HL-60 (cell line): Measurements from ENCODE around the gene YTHDF1.

Experiments used
- DNase-seq, 2 experiments: peaks; one replicate each; pipeline ENCODE4 v3.0.0-alpha.2; 2010 to 2020; ENCODE audit warnings: low read depth in 1 of 2, low spot score in 1 of 2
- H3K27ac ChIP-seq: fragments of 250-450 bp; sonication (Bioruptor Pico); replicated peaks from 2 replicates; pipeline ENCODE4 v1.5.1; 2020; ENCODE audit warnings: mild to moderate bottlenecking, moderate library complexity
- H3K27me3 ChIP-seq: fragments of 250-450 bp; sonication (Bioruptor Pico); 2 replicates; pipeline ENCODE4 v1.5.1; 2021; ENCODE audit warnings: mild to moderate bottlenecking, moderate library complexity; ENCODE audit not compliant: insufficient read depth, poor library complexity, severe bottlenecking
- H3K4me3 ChIP-seq: replicated peaks from 2 replicates; pipeline ENCODE4 v1.5.1; 2011; ENCODE audit warnings: mild to moderate bottlenecking, control low read depth, low read length; ENCODE audit not compliant: insufficient read depth
- CTCF ChIP-seq: IDR thresholded peaks from one replicate; pipeline ENCODE4 v1.5.1; 2011; ENCODE audit warnings: low read length, control low read depth, inconsistent platforms; ENCODE audit not compliant: insufficient read depth
- GABPA ChIP-seq: IDR thresholded peaks from 2 replicates; pipeline ENCODE4 v1.6.1; 2012; ENCODE audit warnings: low read depth
- POLR2AphosphoS5 ChIP-seq: IDR thresholded peaks from 2 replicates; pipeline ENCODE4 v1.6.1; 2012; ENCODE audit warnings: low read depth
- REST ChIP-seq: IDR thresholded peaks from 2 replicates; pipeline ENCODE4 v1.6.1; 2012; ENCODE audit warnings: low read depth; ENCODE audit not compliant: insufficient replicate concordance
- SPI1 ChIP-seq: IDR thresholded peaks from 2 replicates; pipeline ENCODE4 v1.6.1; 2012; ENCODE audit warnings: low read depth, mild to moderate bottlenecking, borderline replicate concordance

The YTHDF1 gene

GRCh38 chr20:63153254-63154221 is 62.4 kb downstream of the YTHDF1 start:
- no peak for TF ChIP-seq GABPA
- no peak for TF ChIP-seq CTCF
- TF ChIP-seq SPI1, result no peak
- TF ChIP-seq REST, result no peak
- no peak for TF ChIP-seq POLR2AphosphoS5
- Histone ChIP-seq H3K4me3 (no peak overlapping the region), H3K27ac (no peak overlapping the region), H3K27me3 (peaks cover 24% of the 10 kb centered on the region)
- DNase-seq, result no peak

- H3K27ac ChIP-seq, result no peak overlapping the region
- peaks cover 26% of the 10 kb centered on the region for H3K27me3 ChIP-seq
- TF ChIP-seq REST (no peak), CTCF (no peak), SPI1 (no peak), POLR2AphosphoS5 (no peak), GABPA (no peak)
- DNase-seq, result no peak
- H3K4me3 ChIP-seq, result no peak overlapping the region
Observed at GRCh38 chr20:63152322-63153253, 63.3 kb downstream of the YTHDF1 start.

GRCh38 chr20:63151554-63152321 is 64.2 kb downstream of the YTHDF1 start:
- Histone ChIP-seq H3K4me3 (no peak overlapping the region), H3K27me3 (peaks cover 26% of the 10 kb centered on the region), H3K27ac (no peak overlapping the region)
- TF ChIP-seq SPI1 (no peak), REST (no peak), POLR2AphosphoS5 (no peak), CTCF (no peak), GABPA (no peak)
- DNase-seq, result no peak
